ENCODE measurements around the gene TSSK1B. TPM values are rescaled to one million over a fixed set of nuclear protein-coding genes. Genes with fewer than 3 reads are reported as not detected.

The TSSK1B gene
- total RNA-seq, 1 donor from 2014 or later: not detected

- Histone ChIP-seq H3K27ac (replicated peaks) (no peak overlapping the region), H3K36me3 (no peaks in the 10 kb centered on the region), H3K4me1 (peaks cover 12% of the 10 kb centered on the region), H3K9me3 (replicated peaks) (peaks cover 13% of the 10 kb centered on the region), H3K4me3 (no peak overlapping the region), H3K27me3 (ENCODE audit: low read depth) (no peaks in the 10 kb centered on the region)
- intact Hi-C loops (cut with micrococcal nuclease): no loop called here
- DNase-seq: no peak
- TF ChIP-seq, protein P1, sequence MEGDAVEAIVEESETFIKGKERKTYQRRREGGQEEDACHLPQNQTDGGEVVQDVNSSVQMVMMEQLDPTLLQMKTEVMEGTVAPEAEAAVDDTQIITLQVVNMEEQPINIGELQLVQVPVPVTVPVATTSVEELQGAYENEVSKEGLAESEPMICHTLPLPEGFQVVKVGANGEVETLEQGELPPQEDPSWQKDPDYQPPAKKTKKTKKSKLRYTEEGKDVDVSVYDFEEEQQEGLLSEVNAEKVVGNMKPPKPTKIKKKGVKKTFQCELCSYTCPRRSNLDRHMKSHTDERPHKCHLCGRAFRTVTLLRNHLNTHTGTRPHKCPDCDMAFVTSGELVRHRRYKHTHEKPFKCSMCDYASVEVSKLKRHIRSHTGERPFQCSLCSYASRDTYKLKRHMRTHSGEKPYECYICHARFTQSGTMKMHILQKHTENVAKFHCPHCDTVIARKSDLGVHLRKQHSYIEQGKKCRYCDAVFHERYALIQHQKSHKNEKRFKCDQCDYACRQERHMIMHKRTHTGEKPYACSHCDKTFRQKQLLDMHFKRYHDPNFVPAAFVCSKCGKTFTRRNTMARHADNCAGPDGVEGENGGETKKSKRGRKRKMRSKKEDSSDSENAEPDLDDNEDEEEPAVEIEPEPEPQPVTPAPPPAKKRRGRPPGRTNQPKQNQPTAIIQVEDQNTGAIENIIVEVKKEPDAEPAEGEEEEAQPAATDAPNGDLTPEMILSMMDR (IDR thresholded peaks at IDR 0.05; ENCODE audit: borderline replicate concordance): no peak
Observed at GRCh38 chr5:113447498-113448050, 12.8 kb upstream of the TSSK1B start.

DNA sequence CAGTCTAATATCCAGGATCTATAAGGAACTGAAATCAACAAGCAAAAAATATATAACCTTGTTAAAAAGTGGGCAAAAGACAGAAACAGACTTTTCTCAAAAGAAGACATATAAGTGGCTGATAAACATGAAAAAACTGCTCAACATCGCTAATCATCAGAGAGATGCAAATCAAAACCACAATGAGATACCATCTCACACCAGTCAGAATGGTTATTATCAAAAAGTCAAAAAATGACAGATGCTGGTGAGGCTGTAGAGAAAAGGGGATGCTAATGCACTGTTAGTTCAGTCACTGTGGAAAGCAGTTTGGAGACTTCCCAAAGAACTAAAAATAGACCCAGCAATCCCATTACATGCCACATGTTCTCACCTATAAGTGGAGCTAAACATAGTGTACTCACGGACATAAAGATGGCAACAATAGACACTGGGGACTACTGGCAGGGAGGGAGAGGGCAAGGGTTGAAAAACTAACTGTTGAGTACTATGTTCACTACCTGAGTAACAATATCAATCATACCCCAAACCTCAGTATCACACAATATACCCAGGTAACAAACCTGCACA lies 11.7 kb upstream of the TSSK1B start:
- DNase-seq: no peak
- Histone ChIP-seq H3K9me3 (replicated peaks) (peaks cover 17% of the 10 kb centered on the region), H3K4me3 (no peak overlapping the region), H3K27ac (replicated peaks) (no peak overlapping the region), H3K36me3 (no peaks in the 10 kb centered on the region), H3K27me3 (ENCODE audit: low read depth) (no peaks in the 10 kb centered on the region), H3K4me1 (peaks cover 12% of the 10 kb centered on the region)
- TF ChIP-seq, protein P1 (IDR thresholded peaks at IDR 0.05; ENCODE audit: borderline replicate concordance): no peak
- intact Hi-C loops (cut with micrococcal nuclease): no loop called here

- Histone ChIP-seq H3K4me3 (no peak overlapping the region), H3K27me3 (ENCODE audit: low read depth) (no peaks in the 10 kb centered on the region), H3K9me3 (replicated peaks) (no peaks in the 10 kb centered on the region), H3K27ac (replicated peaks) (no peak overlapping the region), H3K36me3 (no peaks in the 10 kb centered on the region), H3K4me1 (peaks cover 16% of the 10 kb centered on the region)
- TF ChIP-seq, protein P1 (IDR thresholded peaks at IDR 0.05; ENCODE audit: borderline replicate concordance): no peak
- intact Hi-C loops (cut with micrococcal nuclease): no loop called here
- no peak for DNase-seq
Observed at GRCh38 chr5:113437111-113437510, 2.3 kb upstream of the TSSK1B start.

GRCh38 chr5:113435575-113435974 lies 786 bp upstream of the TSSK1B start:
- intact Hi-C loops (cut with micrococcal nuclease): no loop called here
- H3K4me1 ChIP-seq: peaks cover 16% of the 10 kb centered on the region
- H3K27ac ChIP-seq (replicated peaks): no peak overlapping the region
- H3K36me3 ChIP-seq: no peaks in the 10 kb centered on the region
- TF ChIP-seq, protein P1 (IDR thresholded peaks at IDR 0.05; ENCODE audit: borderline replicate concordance): no peak
- no peak overlapping the region for H3K4me3 ChIP-seq
- H3K9me3 ChIP-seq (replicated peaks): no peaks in the 10 kb centered on the region
- DNase-seq: no peak
- H3K27me3 ChIP-seq (ENCODE audit: low read depth): no peaks in the 10 kb centered on the region

DNA sequence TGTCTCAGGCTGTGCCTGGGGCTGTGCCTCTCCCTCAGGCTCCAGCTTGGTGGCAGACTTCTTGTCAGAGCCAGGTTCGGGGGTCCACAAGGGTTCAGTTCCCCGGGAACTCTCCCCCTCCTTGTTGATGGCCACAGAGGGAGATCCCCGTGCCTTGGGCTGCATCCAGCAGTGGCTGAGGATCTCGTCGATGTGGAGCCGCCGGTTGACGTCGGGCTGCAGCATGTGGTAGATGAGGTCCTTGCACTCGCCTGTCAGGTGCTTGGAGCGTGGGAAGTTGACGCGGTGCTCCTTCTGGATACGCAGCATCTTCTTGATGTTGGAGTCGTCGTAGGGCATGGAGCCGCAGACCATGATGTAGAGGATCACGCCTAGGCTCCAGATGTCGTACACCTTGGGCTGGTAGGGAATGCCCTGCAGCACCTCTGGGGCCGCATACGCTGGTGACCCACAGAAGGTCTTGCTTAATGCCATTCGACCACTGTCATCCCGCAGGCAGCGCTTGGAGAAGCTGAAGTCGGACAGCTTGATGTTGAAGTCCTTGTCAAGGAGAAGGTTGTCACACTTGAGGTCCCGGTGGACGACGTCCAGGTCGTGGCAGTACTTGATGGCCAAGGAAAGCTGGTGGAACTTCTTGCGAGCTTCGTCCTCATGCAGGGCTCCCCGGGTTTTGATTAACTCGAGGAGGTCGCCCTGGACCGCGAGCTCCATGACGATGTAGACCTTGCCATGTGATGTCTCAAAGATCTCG lies 752 bp downstream of the TSSK1B start:
- Histone ChIP-seq H3K9me3 (replicated peaks) (no peaks in the 10 kb centered on the region), H3K36me3 (no peaks in the 10 kb centered on the region), H3K27ac (replicated peaks) (no peak overlapping the region), H3K27me3 (ENCODE audit: low read depth) (no peaks in the 10 kb centered on the region), H3K4me3 (no peak overlapping the region), H3K4me1 (peaks cover 16% of the 10 kb centered on the region)
- TF ChIP-seq, protein P1 (IDR thresholded peaks at IDR 0.05; ENCODE audit: borderline replicate concordance): no peak
- intact Hi-C loops (cut with micrococcal nuclease): no loop called here
- no peak for DNase-seq
